ENCODE measurements around the gene GEMIN7. TPM values are rescaled to one million over a fixed set of nuclear protein-coding genes. Genes with fewer than 3 reads are reported as not detected.

Gene GEMIN7
- total RNA-seq, 1 donor from 2014 or later, result 46.8 TPM

DNA sequence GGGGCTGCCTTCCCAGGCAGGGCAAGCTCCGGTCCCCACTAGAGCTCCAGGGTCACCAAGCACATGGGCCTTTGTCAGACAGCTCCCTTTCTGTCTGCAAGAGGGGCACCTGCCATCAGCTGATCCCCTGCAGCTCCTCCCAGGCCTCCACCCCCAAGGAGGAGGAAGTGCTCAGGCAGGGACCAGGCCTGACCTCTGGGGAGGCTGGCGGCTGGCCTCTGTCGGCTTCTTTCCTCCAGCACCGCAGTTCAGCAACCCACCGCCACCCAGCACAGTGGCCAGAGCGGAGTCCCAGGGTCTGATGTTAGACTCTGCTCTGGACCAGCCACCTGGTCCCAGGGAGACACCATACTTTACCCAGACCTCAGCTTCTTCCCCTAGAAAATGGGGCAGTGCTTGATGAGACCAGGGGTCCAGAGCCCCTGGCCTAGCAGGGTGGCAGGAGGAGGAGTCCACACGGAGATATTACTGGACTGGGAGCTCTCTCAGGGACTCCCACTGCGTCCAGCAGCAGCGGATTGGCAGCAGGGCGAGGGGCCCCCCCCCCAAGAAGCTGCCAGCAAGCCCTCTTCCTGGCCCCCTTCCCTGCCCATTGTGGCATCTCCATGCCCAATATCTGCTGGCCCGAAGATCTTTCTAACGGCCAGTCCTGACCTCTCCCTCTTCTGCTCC is 57.6 kb downstream of the GEMIN7 start:
- DNase-seq (ENCODE audit: low spot score), result no peak
- no peaks in the 10 kb centered on the region for H3K36me3 Mint-ChIP-seq (ENCODE audit: low read depth)
- no peaks in the 10 kb centered on the region for H3K9me3 Mint-ChIP-seq
- intact Hi-C loops (cut with micrococcal nuclease), result no loop called here
- H3K4me3 Mint-ChIP-seq, result no peak overlapping the region
- no peaks in the 10 kb centered on the region for H3K27me3 Mint-ChIP-seq (ENCODE audit: insufficient read depth)
- no peak overlapping the region for H3K27ac Mint-ChIP-seq
- no peaks in the 10 kb centered on the region for H3K4me1 Mint-ChIP-seq (ENCODE audit: low read depth)

GRCh38 chr19:45137179-45137761 is 58.2 kb downstream of the GEMIN7 start:
- DNase-seq (ENCODE audit: low spot score), result no peak
- no peaks in the 10 kb centered on the region for H3K27me3 Mint-ChIP-seq (ENCODE audit: insufficient read depth)

DNA sequence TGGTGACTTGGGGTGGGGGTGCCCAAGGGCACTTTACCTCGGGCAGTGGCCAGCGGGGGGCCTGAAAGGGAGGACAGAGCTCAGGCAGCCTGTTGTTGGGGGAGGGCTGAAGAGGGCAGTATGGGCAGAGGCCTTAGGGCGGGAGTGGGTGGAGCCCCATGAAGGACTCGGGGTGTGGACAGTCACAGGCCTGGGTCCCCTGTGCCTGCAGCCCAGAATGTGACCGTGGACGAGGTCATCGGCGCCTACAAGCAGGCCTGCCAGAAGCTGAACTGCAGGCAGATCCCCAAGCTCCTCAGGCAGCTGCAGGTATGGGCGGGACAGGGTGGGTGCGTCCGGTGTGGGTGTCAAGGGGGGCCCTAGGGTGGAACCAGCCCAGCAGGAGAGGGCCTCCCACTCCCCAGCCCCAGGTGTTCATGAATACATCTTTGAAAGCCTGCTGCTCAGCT is 59.3 kb downstream of the GEMIN7 start:
- no peak overlapping the region for H3K4me3 Mint-ChIP-seq
- no peaks in the 10 kb centered on the region for H3K4me1 Mint-ChIP-seq (ENCODE audit: low read depth)
- H3K27me3 Mint-ChIP-seq (ENCODE audit: insufficient read depth), result no peaks in the 10 kb centered on the region
- DNase-seq (ENCODE audit: low spot score), result no peak
- no peaks in the 10 kb centered on the region for H3K36me3 Mint-ChIP-seq (ENCODE audit: low read depth)
- intact Hi-C loops (cut with micrococcal nuclease), result no loop called here
- H3K9me3 Mint-ChIP-seq, result no peaks in the 10 kb centered on the region
- no peak overlapping the region for H3K27ac Mint-ChIP-seq

More at GRCh38 chr19:45137179-45137761, 58.2 kb downstream of the GEMIN7 start:
- Mint-ChIP-seq H3K36me3 (ENCODE audit: low read depth) (no peaks in the 10 kb centered on the region), H3K4me1 (ENCODE audit: low read depth) (no peaks in the 10 kb centered on the region), H3K4me3 (no peak overlapping the region), H3K27ac (no peak overlapping the region), H3K9me3 (no peaks in the 10 kb centered on the region)
- intact Hi-C loops (cut with micrococcal nuclease), result no loop called here

DNA sequence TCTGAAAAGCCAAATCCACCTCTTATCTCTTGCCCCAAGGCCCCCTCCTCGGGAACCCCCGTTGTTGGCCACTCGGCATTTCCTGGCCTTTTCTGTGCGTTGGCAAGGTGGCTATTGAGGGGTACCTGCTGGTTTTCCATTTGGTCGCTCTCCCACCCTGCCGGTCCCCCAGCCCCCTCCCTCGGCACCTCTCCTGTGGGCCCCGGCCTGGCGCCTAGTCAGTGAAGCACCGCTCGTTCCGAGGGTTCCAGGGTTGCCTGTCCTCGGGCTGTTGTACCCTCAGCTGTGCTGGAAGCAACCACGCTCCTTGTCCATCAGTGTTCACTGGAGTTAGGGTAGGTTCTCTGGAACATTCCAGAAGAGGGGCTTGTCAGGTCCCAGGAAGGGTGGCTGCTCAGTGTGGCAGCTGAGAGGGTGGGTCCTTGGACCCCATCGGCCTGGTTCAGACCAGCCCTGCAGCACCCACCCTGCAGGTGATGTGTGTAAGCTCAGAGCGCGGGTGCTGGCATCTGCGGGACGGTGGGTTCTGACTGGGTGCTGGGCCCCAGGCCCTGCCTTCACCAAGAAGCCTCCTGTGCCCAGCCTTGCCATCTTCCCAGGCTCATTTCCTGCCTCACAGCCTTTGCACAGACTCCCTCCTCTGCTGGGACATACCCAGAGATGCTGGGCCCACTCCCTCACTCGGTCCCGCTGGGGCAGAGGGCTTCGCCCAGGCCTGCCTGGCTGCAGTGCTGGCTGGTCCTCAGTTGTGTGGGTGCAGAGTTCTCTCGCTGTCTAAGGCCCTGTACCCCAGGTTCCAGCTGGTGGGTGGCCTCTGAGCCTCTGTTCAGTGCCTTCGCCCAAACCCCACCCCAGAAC is 60.5 kb downstream of the GEMIN7 start:
- no peak for DNase-seq (ENCODE audit: low spot score)
- H3K4me1 Mint-ChIP-seq (ENCODE audit: low read depth), result no peaks in the 10 kb centered on the region
- no peaks in the 10 kb centered on the region for H3K9me3 Mint-ChIP-seq
- H3K27me3 Mint-ChIP-seq (ENCODE audit: insufficient read depth), result no peaks in the 10 kb centered on the region
- no peak overlapping the region for H3K4me3 Mint-ChIP-seq
- H3K27ac Mint-ChIP-seq, result no peak overlapping the region
- H3K36me3 Mint-ChIP-seq (ENCODE audit: low read depth), result no peaks in the 10 kb centered on the region
- intact Hi-C loops (cut with micrococcal nuclease), result no loop called here

- no peak for DNase-seq (ENCODE audit: low spot score)
- Mint-ChIP-seq H3K4me3 (no peak overlapping the region), H3K4me1 (ENCODE audit: low read depth) (no peaks in the 10 kb centered on the region), H3K36me3 (ENCODE audit: low read depth) (no peaks in the 10 kb centered on the region), H3K27ac (no peak overlapping the region), H3K9me3 (no peaks in the 10 kb centered on the region), H3K27me3 (ENCODE audit: insufficient read depth) (no peaks in the 10 kb centered on the region)
- intact Hi-C loops (cut with micrococcal nuclease), result no loop called here
These were observed 61.1 kb downstream of the GEMIN7 start for GRCh38 chr19:45140144-45140503.

DNA sequence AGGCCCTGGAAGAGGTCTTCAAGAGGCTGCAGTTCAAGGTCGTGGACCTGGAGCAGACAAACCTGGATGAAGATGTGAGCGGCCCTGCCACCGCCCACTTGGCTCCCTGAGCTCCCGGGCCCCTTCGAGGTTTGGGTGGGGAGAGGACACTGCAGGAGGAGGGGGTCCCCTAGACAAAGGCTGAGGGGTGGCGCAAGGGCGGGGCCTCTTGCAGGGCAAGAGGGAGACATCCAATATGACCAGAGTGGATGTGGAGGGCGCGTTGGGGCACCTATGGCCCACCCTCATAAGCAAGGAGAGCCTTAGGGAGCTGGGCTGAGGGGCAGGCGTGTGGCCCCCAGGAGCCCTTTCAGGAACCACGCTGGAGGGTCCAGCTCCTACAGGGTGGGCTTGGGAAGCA is 61.5 kb downstream of the GEMIN7 start:
- no peak for DNase-seq (ENCODE audit: low spot score)
- Mint-ChIP-seq H3K4me3 (no peak overlapping the region), H3K36me3 (ENCODE audit: low read depth) (no peaks in the 10 kb centered on the region), H3K9me3 (no peaks in the 10 kb centered on the region), H3K4me1 (ENCODE audit: low read depth) (no peaks in the 10 kb centered on the region), H3K27me3 (ENCODE audit: insufficient read depth) (no peaks in the 10 kb centered on the region), H3K27ac (no peak overlapping the region)
- intact Hi-C loops (cut with micrococcal nuclease), result no loop called here

Other genes with a start within 250 kb of the GEMIN7 start
- gene NECTIN2, start 233.0 kb upstream of the GEMIN7 start, total RNA-seq, result 0.08 and 0.39 TPM in 2 replicates
- gene TOMM40, start 188.0 kb upstream of the GEMIN7 start, total RNA-seq, result 209 and 211 TPM in 2 replicates
- gene APOE, start 173.5 kb upstream of the GEMIN7 start, total RNA-seq, result 0.41 and 0.42 TPM in 2 replicates
- 1.2 TPM in 1 of 2 replicates, not detected in the other for gene APOC1, start 164.7 kb upstream of the GEMIN7 start, total RNA-seq
- gene APOC4, start 137.0 kb upstream of the GEMIN7 start, total RNA-seq, result not detected in 2 replicates
- gene APOC2, start 133.2 kb upstream of the GEMIN7 start, total RNA-seq, result not detected in 2 replicates
- gene CLPTM1, start 123.9 kb upstream of the GEMIN7 start, total RNA-seq, result 86.1 and 93.1 TPM in 2 replicates
- gene RELB, start 77.8 kb upstream of the GEMIN7 start, total RNA-seq, result 73.3 and 77.5 TPM in 2 replicates
- 106 and 116 TPM in 2 replicates for gene CLASRP, start 40.2 kb upstream of the GEMIN7 start, total RNA-seq
- gene ZNF296, start 2.8 kb upstream of the GEMIN7 start, total RNA-seq, result 4.3 and 4.7 TPM in 2 replicates
- gene PPP1R37, start 13.9 kb downstream of the GEMIN7 start, total RNA-seq, result 20.4 and 20.5 TPM in 2 replicates
- gene NKPD1, start 81.7 kb downstream of the GEMIN7 start, total RNA-seq, result 0.16 and 0.20 TPM in 2 replicates
- 18.4 and 22.8 TPM in 2 replicates for gene TRAPPC6A, start 99.0 kb downstream of the GEMIN7 start, total RNA-seq
- gene BLOC1S3, start 99.5 kb downstream of the GEMIN7 start, total RNA-seq, result 10.4 and 10.5 TPM in 2 replicates
- gene EXOC3L2, start 166.1 kb downstream of the GEMIN7 start, total RNA-seq, result not detected in 2 replicates
- 27.1 and 27.2 TPM in 2 replicates for gene MARK4, start 172.0 kb downstream of the GEMIN7 start, total RNA-seq
- gene CKM, start 243.6 kb downstream of the GEMIN7 start, total RNA-seq, result not detected in 2 replicates

Measured in activated T-helper 1 cell treated with anti-CD3 and anti-CD28 coated beads, Interleukin-12 subunit alpha, Interleukin-12 subunit beta, Interleukin-2, Interleukin-4 antibody, amounts not matched to agents 30 ng/mL and 10 ng/mL and 1 ng/mL, durations not matched to agents 14 hours and 24 hours and 36 hours (primary cell).